Endometrial microvascular endothelial cells (primary cell): ENCODE data around the gene TTYH1. TPM values are rescaled to one million over a fixed set of nuclear protein-coding genes. Genes with fewer than 3 reads are reported as not detected.
"Not testable (repeated sequence)": the region's sequence is repeated elsewhere in the genome, so short reads cannot be mapped to it uniquely, and the experiment has no call there.

Source experiments
- in situ Hi-C: cut with HindIII; loops from 2 replicates; pipeline ENCODE4 v1.10.0; 2017; ENCODE audit warnings: low sequenced_read_pairs, low pct_unique_long_range_greater_than_20kb; ENCODE audit errors: inconsistent ontology term
- total RNA-seq: library from RNA; depleted of rRNA; stranded (reverse); fragments of >200 nt; gene quantifications from one replicate; pipeline ENCODE4 v1.2.3, GENCODE V29; 2015; ENCODE audit errors: inconsistent ontology term

Gene TTYH1
- total RNA-seq = not detected

GRCh38 chr19:54415208-54415900 lies at the start of gene TTYH1:
TSS of gene TTYH1 (plus strand) at chr19:54415464. CDS start at chr19:54415553, 89 bp downstream.
- in situ Hi-C loops = no loop called here

DNA sequence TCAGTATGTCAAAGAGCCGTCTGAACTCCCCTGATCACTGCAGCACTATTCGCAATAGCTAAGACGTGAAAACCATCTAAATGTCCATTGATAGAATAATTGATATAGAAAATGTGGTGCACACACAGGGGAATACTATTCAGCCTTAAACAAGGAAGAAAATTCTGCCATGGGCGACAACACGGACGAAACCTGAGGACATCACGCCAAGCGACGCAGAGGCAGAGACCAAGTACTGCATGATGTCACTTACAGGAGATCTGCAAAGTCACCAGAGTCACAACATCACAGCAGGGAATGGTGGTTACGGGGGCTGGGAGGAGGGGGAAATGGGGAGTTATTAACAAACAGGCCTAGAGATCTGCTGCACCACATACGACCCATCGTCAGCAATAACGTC lies 49.5 kb upstream of the TTYH1 start:
- in situ Hi-C loops = not testable (repeated sequence)

GRCh38 chr19:54366811-54367210 lies 48.5 kb upstream of the TTYH1 start:
- in situ Hi-C loops = no loop called here

DNA sequence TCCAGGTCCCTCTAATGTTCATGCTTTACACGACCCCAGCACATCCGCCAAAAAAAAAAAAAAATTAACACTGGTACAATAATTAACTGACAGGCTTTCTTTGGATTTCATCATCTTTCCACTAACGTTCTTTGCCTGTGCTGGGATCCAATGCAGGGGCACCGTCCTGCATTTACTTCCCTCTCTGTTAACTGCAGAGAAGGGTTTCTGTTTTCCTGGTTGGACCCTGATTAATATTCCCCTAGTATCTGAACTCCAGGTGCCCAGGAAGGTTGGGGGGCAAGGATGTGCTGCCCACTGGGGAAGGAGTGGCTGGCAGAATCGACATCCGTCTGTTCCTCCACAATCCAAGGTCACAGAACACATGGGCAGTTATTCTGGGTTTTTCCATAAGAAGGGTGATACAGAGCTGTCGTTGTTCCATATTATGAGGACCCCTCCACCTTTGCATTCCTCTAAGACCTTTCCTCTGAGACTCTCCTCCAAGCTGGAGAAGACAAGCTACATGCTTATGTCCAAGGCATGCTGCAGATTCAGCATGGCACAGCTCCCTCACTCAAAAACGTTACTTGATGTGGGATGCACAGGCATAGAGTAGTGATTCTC lies 46.1 kb upstream of the TTYH1 start:
- in situ Hi-C loops = no loop called here

- in situ Hi-C loops = not testable (repeated sequence)
Measured at GRCh38 chr19:54369688-54370433, 45.4 kb upstream of the TTYH1 start.

DNA sequence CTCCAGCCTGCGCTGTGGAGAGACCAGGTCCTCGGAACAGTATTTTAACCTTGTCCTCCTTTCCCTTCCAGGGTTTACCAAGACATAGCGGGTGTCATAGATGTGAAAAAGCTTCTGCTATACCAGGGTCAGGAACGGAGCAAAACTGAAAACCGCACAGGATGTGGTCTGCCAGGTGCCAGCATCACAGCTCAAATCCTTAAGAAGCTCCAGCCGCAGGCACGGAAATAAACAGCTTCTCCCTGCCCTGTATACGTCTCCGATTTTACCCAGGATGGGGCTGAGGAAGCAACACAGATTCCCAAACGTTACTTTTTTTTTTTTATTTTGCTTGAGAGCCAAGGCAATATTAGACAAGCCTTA lies 44.8 kb upstream of the TTYH1 start:
- in situ Hi-C loops = not testable (repeated sequence)

GRCh38 chr19:54371453-54371852 lies 43.8 kb upstream of the TTYH1 start:
- in situ Hi-C loops = not testable (repeated sequence)

DNA sequence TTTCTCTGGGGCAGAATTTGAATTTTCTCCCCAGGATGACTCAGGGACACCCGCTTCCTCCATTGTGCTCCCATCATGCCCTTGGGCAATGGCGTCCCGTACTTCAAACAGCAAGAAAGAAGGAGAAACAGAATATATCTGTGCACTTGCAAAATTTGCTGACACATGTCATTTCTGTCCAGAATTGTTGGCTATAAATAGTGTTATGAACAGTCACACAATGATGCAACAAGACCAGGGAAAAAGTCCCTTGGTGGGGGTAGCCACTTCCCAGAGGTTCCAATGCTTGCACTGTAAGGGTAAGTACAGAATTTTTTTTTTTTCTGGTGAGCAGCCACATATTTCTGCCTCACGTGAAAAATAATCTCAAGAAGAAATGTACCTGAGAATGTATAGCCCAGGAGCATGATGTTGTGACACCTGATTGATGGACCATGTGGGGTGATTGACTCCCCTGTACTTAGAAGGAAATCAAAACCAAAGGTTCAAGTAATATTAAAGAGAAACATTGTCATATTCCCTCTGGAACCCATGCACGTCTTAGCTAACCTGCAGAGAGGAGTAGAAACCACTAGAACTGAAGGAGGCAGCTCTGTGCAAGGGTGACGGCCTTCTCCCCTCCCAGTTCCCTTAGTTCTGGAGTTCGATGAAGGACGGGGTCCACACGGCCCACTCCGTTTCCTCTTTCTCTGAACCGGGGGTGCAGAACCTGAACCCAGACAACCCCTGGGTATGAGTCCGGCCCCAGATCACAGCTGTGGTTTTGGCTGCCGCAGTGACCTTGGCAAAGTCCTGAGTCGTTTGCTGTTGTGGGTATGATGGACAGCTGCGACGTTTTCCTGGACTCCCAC lies 41.3 kb upstream of the TTYH1 start:
- in situ Hi-C loops = no loop called here

DNA sequence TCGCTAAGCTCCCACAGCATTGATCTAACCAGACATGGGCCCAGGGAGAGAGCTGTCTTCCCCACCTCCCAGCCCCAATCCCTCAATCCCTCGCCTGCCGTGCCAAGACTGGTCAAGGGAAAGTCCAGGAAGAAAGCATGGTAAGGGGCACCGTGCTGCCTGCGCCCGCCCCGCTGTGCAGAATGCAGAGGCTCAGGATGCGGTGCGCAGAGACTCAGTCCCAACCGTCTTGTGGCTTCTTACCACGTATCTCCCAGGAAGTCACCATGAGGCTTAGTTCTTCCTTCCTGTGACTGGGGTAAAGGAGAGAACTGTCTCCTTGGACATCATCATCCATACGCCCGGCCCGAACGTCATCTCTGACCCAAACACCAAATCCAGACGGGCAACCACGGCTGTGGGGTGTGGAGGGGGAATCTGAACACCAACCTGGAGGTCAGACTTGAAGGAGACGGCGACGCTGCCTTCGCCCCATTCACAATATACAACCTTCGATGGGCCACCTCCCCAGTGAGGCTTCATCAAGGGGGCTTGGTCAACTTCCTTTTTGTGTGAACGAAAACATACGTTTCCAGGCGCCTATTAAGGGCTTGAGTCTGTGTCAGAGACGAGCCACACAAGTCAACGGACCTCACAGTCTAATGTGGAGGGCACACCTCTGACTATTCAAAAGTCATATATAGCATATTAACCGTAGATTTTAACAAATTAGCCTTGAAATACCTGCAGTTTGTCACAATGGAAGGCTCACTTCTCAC lies 39.9 kb upstream of the TTYH1 start:
- in situ Hi-C loops = not testable (repeated sequence)

DNA sequence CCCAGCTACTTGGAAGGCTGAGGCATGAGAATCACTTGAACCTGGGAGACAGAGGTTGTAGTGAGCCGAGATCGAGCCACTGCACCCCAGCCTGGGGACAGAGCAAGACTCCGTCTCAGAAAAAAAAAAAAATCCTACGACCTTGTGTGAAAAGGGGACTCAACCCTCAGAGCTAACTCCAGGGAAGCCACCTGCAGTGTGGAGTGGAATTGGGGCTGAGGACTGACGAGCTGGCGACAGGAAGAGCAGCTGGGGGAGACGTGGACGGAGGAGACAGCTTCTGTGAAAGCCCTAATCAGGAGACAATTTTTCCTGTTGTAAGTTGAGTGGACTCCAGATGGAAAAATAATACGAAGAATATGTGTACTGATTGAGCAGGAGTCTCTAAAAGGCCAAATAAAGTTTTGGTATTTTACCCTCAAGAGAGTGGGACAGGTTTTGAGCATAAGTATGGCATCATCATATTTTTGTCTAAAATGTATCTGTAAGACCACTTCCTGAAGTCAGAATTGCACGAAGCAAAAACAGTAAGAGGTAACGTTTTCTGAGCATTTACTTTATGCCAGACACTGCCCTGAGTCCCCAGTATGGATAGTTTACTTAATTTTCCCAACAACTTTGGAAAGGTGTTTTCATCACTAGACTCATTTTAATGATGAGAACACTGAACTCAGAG lies 38.5 kb upstream of the TTYH1 start:
- in situ Hi-C loops = no loop called here

- in situ Hi-C loops = no loop called here
Measured at GRCh38 chr19:54379187-54379678, 36.0 kb upstream of the TTYH1 start.

GRCh38 chr19:54380897-54381296 lies 34.4 kb upstream of the TTYH1 start:
- in situ Hi-C loops = no loop called here

GRCh38 chr19:54382041-54382440 lies 33.2 kb upstream of the TTYH1 start:
- in situ Hi-C loops = not testable (repeated sequence)

DNA sequence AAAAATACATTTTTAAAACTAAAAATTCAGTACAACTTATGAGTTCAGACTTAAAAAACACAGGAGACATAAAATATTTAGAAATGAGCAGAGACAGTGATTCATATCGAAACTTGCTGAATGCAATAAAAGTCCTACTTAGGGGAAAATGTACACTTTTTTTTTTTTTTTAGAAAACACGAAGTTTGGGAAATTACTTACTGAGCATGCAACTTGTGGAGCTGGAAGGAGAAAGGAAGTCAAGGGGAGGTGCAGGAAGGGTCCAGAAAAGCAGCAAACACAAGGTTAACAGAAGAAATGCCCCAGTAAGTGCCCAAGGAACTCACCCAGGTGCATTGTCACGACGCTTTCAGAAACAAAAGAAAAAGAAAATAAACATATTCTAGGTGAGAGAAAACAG lies 31.9 kb upstream of the TTYH1 start:
- in situ Hi-C loops = no loop called here

GRCh38 chr19:54387991-54388801 lies 27.1 kb upstream of the TTYH1 start:
- in situ Hi-C loops = no loop called here

DNA sequence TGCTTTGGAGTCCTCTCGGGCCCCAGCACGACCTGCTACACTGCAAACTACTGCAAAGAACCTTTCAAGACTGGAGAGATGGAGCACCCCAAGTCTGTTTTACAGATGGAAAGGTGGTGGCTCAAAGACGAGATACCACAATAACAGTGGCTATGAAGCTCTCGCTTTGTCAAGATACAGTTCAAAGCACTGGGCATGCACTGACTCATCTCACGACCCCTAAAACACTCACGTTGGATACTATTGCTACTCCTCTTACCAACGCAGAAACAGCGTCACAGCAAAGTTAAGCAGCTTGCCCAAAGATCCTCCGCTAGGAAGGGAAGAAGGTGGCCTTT lies 26.5 kb upstream of the TTYH1 start:
- in situ Hi-C loops = no loop called here

- in situ Hi-C loops = no loop called here
Measured at GRCh38 chr19:54389553-54389952, 25.7 kb upstream of the TTYH1 start.
